GM13977 (cell line): ENCODE results near the gene GLIS2.

Source experiments
- DNase-seq: peaks from one replicate; pipeline ENCODE4 v3.0.0; 2012; ENCODE audit warnings: low spot score
- CTCF ChIP-seq: IDR thresholded peaks from 2 replicates; pipeline ENCODE4 v1.5.1; 2012; ENCODE audit warnings: mild to moderate bottlenecking, control low read depth; ENCODE audit not compliant: insufficient read depth; ENCODE audit errors: extremely low read depth, missing control alignments
- in situ Hi-C: fragments of 300-500 bp; cut with MboI; formaldehyde crosslinking; loops from one replicate; pipeline ENCODE4 v1.12.0; 2022; ENCODE audit warnings: low sequenced_read_pairs, low pct_unique_long_range_greater_than_20kb, mixed read lengths, inconsistent platforms; ENCODE audit not compliant: unreplicated experiment

The GLIS2 gene

GRCh38 chr16:4334724-4335495 is 19.0 kb downstream of the GLIS2 start:
- in situ Hi-C loops, result loop anchor here (5.0 kb wide), 1 partner anchor 48 kb away; no protein-coding TSS in a partner anchor
- DNase-seq, result no peak
- TF ChIP-seq CTCF, result no peak

- no peak for DNase-seq
- in situ Hi-C loops, result no loop called here
- no peak for TF ChIP-seq CTCF
Measured at GRCh38 chr16:4336701-4337539, 21.1 kb downstream of the GLIS2 start.

DNA sequence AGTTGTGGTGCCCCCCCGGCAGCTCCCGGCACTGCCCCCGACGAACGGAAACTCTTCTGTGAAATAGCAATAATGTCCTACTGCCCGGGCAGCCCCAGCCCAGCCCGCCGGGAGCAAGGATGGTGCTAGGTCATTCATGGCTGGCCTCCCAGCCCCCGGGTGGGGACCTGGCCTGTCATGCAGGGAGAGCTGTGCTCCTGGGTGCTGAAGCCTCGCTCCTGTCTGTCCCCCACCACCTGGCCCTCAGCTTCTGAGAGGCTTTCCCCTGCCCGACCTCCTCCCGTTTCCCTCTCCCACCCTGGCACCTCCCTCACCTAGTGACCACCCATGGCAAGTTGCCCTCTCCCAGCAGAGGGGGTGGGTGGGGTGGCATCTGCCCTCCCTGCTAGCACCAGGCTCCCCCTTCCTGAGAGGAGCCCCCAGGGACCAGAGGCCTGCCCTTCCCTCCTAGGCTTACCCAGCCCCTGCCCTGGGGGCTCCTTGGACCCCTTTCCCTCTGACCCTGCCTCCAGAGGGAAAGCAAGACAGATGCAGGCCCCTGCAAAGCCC is 21.7 kb downstream of the GLIS2 start:
- in situ Hi-C loops, result no loop called here
- TF ChIP-seq CTCF, result no peak
- DNase-seq, result no peak

DNA sequence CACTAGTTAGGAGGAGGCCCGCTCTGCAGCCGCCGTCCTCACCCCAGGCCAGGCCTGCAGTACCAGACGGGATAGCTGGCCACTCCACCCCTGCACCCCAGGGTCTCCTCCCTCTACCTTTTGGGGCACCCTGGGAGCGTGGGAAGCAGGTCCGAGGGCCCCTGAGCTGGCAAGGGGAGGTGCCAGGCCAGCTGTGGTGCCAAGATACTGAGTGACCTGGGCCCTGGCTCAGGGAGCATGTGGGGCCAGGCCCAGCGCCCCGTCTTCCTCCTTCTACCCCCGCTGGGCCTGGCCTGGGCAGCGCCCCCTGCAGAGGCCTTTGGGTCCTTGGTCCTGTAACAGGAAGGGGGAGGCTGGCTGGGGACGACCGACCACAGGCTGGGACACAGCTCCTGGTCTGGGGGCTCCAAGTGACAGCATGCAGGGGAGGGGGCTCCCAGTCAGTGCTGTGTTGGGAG is 22.3 kb downstream of the GLIS2 start:
- no peak for DNase-seq
- TF ChIP-seq CTCF, result no peak
- in situ Hi-C loops, result no loop called here

DNA sequence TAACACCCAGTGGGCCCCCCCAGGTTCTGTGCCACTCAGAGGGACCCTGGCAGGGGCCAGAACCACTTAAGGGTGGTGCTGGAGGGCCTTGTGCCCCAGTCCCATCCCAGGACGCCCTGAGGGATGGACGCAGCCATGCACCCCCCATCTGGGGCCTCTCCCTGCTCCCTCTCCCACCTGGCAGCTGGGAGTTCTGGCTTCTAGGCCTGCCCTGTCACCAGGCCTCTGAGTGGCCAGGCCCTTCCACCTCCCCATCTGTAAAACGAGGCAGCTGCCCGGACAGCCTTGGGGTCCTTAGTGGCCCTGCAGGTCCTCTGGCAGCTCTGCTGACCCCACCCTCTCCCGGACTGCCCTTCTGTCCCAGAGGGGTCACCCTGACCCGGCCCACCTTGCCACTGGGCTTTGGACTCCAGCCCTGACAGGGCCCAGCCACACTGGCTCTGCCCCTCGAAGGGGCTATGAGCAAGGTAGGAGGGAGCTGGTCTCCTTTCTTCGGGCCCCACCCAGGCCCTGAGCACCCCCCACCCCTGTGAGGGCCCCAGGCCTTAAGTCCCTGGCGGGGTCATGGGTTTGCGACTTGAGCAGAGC is 22.9 kb downstream of the GLIS2 start:
- in situ Hi-C loops, result no loop called here
- DNase-seq, result no peak
- TF ChIP-seq CTCF, result no peak

- TF ChIP-seq CTCF, result no peak
- in situ Hi-C loops, result no loop called here
- no peak for DNase-seq
Measured at GRCh38 chr16:4339455-4339854, 23.6 kb downstream of the GLIS2 start.
